Measurements from ENCODE around the gene TULP3.
"Not testable (repeated sequence)": the region's sequence is repeated elsewhere in the genome, so short reads cannot be mapped to it uniquely, and the experiment has no call there.

The TULP3 gene

DNA sequence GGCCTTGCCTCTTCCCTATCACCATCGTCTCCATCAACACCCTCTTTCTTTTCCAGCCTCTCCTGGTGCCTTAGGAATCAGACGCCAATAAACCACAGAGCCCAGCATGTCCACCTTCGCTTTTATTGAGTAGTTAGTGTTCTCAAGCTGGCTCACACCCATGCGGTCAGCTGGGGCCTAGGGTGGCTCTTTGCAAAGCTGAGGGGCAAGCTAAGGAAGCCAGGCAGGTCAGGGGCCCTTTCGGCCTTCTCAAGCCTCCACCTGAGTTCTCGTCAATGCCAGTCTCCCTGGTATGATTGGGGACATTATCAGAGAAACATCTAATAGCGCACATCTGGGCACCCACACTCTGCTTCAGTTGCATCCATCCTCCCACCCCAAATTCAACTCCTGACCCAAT is 33.1 kb upstream of the TULP3 start:
- no peak overlapping the region for H3K9ac ChIP-seq (ENCODE audit: low read length)
- H3K18ac ChIP-seq (ENCODE audit: low read length): no peak overlapping the region
- H3K27me3 ChIP-seq (ENCODE audit: insufficient read depth, low read length, poor library complexity): no peaks in the 10 kb centered on the region
- H3K79me2 ChIP-seq (ENCODE audit: control insufficient read depth, insufficient read depth, low read length): no peaks in the 10 kb centered on the region
- no peak overlapping the region for H3K4ac ChIP-seq (ENCODE audit: low read depth, low read length)
- H3K36me3 ChIP-seq (ENCODE audit: control insufficient read depth, insufficient read depth, low read length): peaks cover 10% of the 10 kb centered on the region
- H2BK120ac ChIP-seq (ENCODE audit: low read depth, low read length): no peak overlapping the region
- H4K5ac ChIP-seq (ENCODE audit: low read length): no peak overlapping the region
- H3K23ac ChIP-seq (ENCODE audit: low read length): no peak overlapping the region
- H3K4me1 ChIP-seq (ENCODE audit: control insufficient read depth, low read depth, low read length): no peaks in the 10 kb centered on the region
- no peak overlapping the region for H2BK5ac ChIP-seq (ENCODE audit: low read length)
- no peak overlapping the region for H3K4me3 ChIP-seq (ENCODE audit: low read length)
- H2BK15ac ChIP-seq (replicated peaks; ENCODE audit: low read depth): no peak overlapping the region
- no CpG with 5 or more reads among the region's 7 CpGs for WGBS (ENCODE audit: extremely low coverage, insufficient coverage, low lambda C conversion rate)
- no peak overlapping the region for H2AK5ac ChIP-seq (ENCODE audit: low read length)
- H3K27ac ChIP-seq (ENCODE audit: low read depth, low read length): no peak overlapping the region
- DNase-seq: no peak
- H3K56ac ChIP-seq (ENCODE audit: low read length): no peak overlapping the region
- H3K79me1 ChIP-seq (ENCODE audit: low read length): no peaks in the 10 kb centered on the region
- H3K4me2 ChIP-seq (ENCODE audit: low read length): no peak overlapping the region
- H4K8ac ChIP-seq (ENCODE audit: low read depth, low read length): no peak overlapping the region

DNA sequence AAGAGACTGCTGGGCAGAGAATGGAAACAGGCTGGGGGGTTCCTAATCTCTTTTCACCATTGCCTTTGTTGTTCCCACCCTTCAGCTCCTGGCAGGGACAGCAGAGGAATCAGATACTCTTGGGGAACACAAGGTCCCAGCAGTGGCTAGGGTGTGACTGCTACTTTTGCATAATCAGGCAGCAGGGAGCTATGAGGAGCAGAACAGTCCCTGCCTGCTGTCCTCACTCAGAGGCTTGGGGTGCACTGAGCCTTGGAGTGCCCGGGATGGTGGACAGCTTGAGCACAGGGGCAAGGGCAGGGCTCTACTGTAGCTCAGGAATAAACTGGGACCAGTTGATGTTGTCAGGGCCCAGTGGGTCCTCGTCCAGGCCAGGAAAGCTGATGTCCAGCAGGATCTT is 32.4 kb upstream of the TULP3 start:
- Histone ChIP-seq H3K27me3 (ENCODE audit: insufficient read depth, low read length, poor library complexity) (no peaks in the 10 kb centered on the region), H3K4ac (ENCODE audit: low read depth, low read length) (no peak overlapping the region), H3K79me1 (ENCODE audit: low read length) (no peaks in the 10 kb centered on the region), H3K4me1 (ENCODE audit: control insufficient read depth, low read depth, low read length) (no peaks in the 10 kb centered on the region), H4K8ac (ENCODE audit: low read depth, low read length) (no peak overlapping the region), H3K79me2 (ENCODE audit: control insufficient read depth, insufficient read depth, low read length) (no peaks in the 10 kb centered on the region), H3K4me3 (ENCODE audit: low read length) (no peak overlapping the region), H2AK5ac (ENCODE audit: low read length) (no peak overlapping the region), H3K18ac (ENCODE audit: low read length) (no peak overlapping the region), H3K23ac (ENCODE audit: low read length) (no peak overlapping the region), H3K27ac (ENCODE audit: low read depth, low read length) (no peak overlapping the region), H4K5ac (ENCODE audit: low read length) (no peak overlapping the region), H2BK5ac (ENCODE audit: low read length) (no peak overlapping the region), H3K56ac (ENCODE audit: low read length) (no peak overlapping the region), H3K4me2 (ENCODE audit: low read length) (no peak overlapping the region), H3K36me3 (ENCODE audit: control insufficient read depth, insufficient read depth, low read length) (peaks cover 13% of the 10 kb centered on the region), H2BK15ac (replicated peaks; ENCODE audit: low read depth) (no peak overlapping the region), H2BK120ac (ENCODE audit: low read depth, low read length) (no peak overlapping the region), H3K9ac (ENCODE audit: low read length) (no peak overlapping the region)
- WGBS (ENCODE audit: extremely low coverage, insufficient coverage, low lambda C conversion rate): no CpG with 5 or more reads among the region's 2 CpGs
- DNase-seq: no peak

- no peak overlapping the region for H3K4me2 ChIP-seq (ENCODE audit: low read length)
- no peak overlapping the region for H3K9ac ChIP-seq (ENCODE audit: low read length)
- H3K79me1 ChIP-seq (ENCODE audit: low read length): no peaks in the 10 kb centered on the region
- H3K56ac ChIP-seq (ENCODE audit: low read length): no peak overlapping the region
- no peak overlapping the region for H3K27ac ChIP-seq (ENCODE audit: low read depth, low read length)
- H4K5ac ChIP-seq (ENCODE audit: low read length): no peak overlapping the region
- H2BK15ac ChIP-seq (replicated peaks; ENCODE audit: low read depth): no peak overlapping the region
- no peak overlapping the region for H3K4ac ChIP-seq (ENCODE audit: low read depth, low read length)
- H4K8ac ChIP-seq (ENCODE audit: low read depth, low read length): no peak overlapping the region
- H2AK5ac ChIP-seq (ENCODE audit: low read length): no peak overlapping the region
- H3K36me3 ChIP-seq (ENCODE audit: control insufficient read depth, insufficient read depth, low read length): peaks cover 13% of the 10 kb centered on the region
- DNase-seq: no peak
- H3K79me2 ChIP-seq (ENCODE audit: control insufficient read depth, insufficient read depth, low read length): no peaks in the 10 kb centered on the region
- no peak overlapping the region for H3K4me3 ChIP-seq (ENCODE audit: low read length)
- H2BK5ac ChIP-seq (ENCODE audit: low read length): no peak overlapping the region
- no CpG with 5 or more reads among the region's 12 CpGs for WGBS (ENCODE audit: extremely low coverage, insufficient coverage, low lambda C conversion rate)
- H3K23ac ChIP-seq (ENCODE audit: low read length): no peak overlapping the region
- H3K18ac ChIP-seq (ENCODE audit: low read length): no peak overlapping the region
- no peak overlapping the region for H2BK120ac ChIP-seq (ENCODE audit: low read depth, low read length)
- no peaks in the 10 kb centered on the region for H3K4me1 ChIP-seq (ENCODE audit: control insufficient read depth, low read depth, low read length)
- no peaks in the 10 kb centered on the region for H3K27me3 ChIP-seq (ENCODE audit: insufficient read depth, low read length, poor library complexity)
Measured at GRCh38 chr12:2858944-2859421, 31.7 kb upstream of the TULP3 start.

DNA sequence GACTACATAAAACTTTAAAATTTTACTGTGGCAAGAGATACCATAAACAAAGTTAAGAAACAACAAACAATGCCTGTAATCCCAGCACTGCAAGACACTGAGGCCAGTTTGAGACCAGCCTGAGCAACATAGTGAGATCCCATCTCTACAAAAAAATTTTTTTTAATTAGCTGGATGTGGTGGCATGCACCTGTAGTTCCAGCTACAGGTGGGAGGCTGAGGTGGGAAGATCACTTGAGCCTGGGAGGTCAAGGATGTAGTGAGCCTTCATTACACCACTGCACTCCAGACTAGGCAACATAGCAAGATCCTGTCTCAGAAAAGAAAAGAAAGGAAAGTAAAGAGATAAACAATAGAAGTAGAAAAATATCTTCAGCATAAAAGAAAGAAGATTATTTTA is 30.5 kb upstream of the TULP3 start:
- Histone ChIP-seq H2BK5ac (ENCODE audit: low read length) (no peak overlapping the region), H2AK5ac (ENCODE audit: low read length) (no peak overlapping the region), H3K27me3 (ENCODE audit: insufficient read depth, low read length, poor library complexity) (no peaks in the 10 kb centered on the region), H3K9ac (ENCODE audit: low read length) (no peak overlapping the region), H2BK120ac (ENCODE audit: low read depth, low read length) (no peak overlapping the region), H4K8ac (ENCODE audit: low read depth, low read length) (no peak overlapping the region), H3K4me1 (ENCODE audit: control insufficient read depth, low read depth, low read length) (no peaks in the 10 kb centered on the region), H3K79me1 (ENCODE audit: low read length) (no peaks in the 10 kb centered on the region), H3K4me3 (ENCODE audit: low read length) (no peak overlapping the region), H3K27ac (ENCODE audit: low read depth, low read length) (no peak overlapping the region), H4K5ac (ENCODE audit: low read length) (no peak overlapping the region), H3K79me2 (ENCODE audit: control insufficient read depth, insufficient read depth, low read length) (no peaks in the 10 kb centered on the region), H3K18ac (ENCODE audit: low read length) (no peak overlapping the region), H3K4ac (ENCODE audit: low read depth, low read length) (no peak overlapping the region), H3K56ac (ENCODE audit: low read length) (no peak overlapping the region), H3K4me2 (ENCODE audit: low read length) (no peak overlapping the region), H2BK15ac (replicated peaks; ENCODE audit: low read depth) (no peak overlapping the region), H3K23ac (ENCODE audit: low read length) (no peak overlapping the region), H3K36me3 (ENCODE audit: control insufficient read depth, insufficient read depth, low read length) (peaks cover 24% of the 10 kb centered on the region)
- no peak for DNase-seq

DNA sequence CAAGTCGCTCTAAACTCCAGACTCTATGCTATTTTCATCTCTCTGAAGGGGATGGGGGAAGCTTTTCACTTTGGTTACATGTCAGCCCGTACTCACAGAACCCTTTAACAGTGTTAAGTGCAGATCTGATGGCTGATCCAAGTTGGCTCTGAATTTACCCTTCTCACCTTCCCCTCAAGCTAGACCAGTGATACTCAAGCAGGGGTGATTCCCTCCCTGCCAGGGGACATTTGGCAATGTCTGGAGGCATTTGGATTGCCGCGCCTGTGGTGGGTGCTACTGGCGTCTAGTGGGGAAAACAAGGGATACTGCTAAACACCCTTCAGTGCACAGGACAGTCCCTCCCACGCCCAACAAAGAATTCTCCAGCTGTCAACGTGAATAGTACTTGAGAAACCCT is 27.8 kb upstream of the TULP3 start:
- Histone ChIP-seq H2AK5ac (ENCODE audit: low read length) (no peak overlapping the region), H3K27me3 (ENCODE audit: insufficient read depth, low read length, poor library complexity) (no peaks in the 10 kb centered on the region), H4K8ac (ENCODE audit: low read depth, low read length) (no peak overlapping the region), H3K27ac (ENCODE audit: low read depth, low read length) (no peak overlapping the region), H3K18ac (ENCODE audit: low read length) (no peak overlapping the region), H3K4me3 (ENCODE audit: low read length) (no peak overlapping the region), H3K4ac (ENCODE audit: low read depth, low read length) (no peak overlapping the region), H2BK15ac (replicated peaks; ENCODE audit: low read depth) (no peak overlapping the region), H3K9ac (ENCODE audit: low read length) (no peak overlapping the region), H3K4me2 (ENCODE audit: low read length) (no peak overlapping the region), H2BK5ac (ENCODE audit: low read length) (no peak overlapping the region), H3K79me2 (ENCODE audit: control insufficient read depth, insufficient read depth, low read length) (no peaks in the 10 kb centered on the region), H3K56ac (ENCODE audit: low read length) (no peak overlapping the region), H4K5ac (ENCODE audit: low read length) (no peak overlapping the region), H3K36me3 (ENCODE audit: control insufficient read depth, insufficient read depth, low read length) (peaks cover 34% of the 10 kb centered on the region), H3K23ac (ENCODE audit: low read length) (no peak overlapping the region), H3K4me1 (ENCODE audit: control insufficient read depth, low read depth, low read length) (no peaks in the 10 kb centered on the region), H2BK120ac (ENCODE audit: low read depth, low read length) (no peak overlapping the region), H3K79me1 (ENCODE audit: low read length) (no peaks in the 10 kb centered on the region)
- no peak for DNase-seq
- WGBS (ENCODE audit: extremely low coverage, insufficient coverage, low lambda C conversion rate): no CpG with 5 or more reads among the region's 7 CpGs

GRCh38 chr12:2863402-2863801 is 27.3 kb upstream of the TULP3 start:
- H3K4me3 ChIP-seq (ENCODE audit: low read length); H3K4me1 ChIP-seq (ENCODE audit: control insufficient read depth, low read depth, low read length); H3K27me3 ChIP-seq (ENCODE audit: insufficient read depth, low read length, poor library complexity); H4K8ac ChIP-seq (ENCODE audit: low read depth, low read length); H3K23ac ChIP-seq (ENCODE audit: low read length); H3K79me1 ChIP-seq (ENCODE audit: low read length); H3K4ac ChIP-seq (ENCODE audit: low read depth, low read length); H2BK15ac ChIP-seq (replicated peaks; ENCODE audit: low read depth); H3K79me2 ChIP-seq (ENCODE audit: control insufficient read depth, insufficient read depth, low read length); H3K27ac ChIP-seq (ENCODE audit: low read depth, low read length); H3K56ac ChIP-seq (ENCODE audit: low read length); H3K4me2 ChIP-seq (ENCODE audit: low read length); DNase-seq; H2BK120ac ChIP-seq (ENCODE audit: low read depth, low read length); H2AK5ac ChIP-seq (ENCODE audit: low read length); H3K9ac ChIP-seq (ENCODE audit: low read length); H4K5ac ChIP-seq (ENCODE audit: low read length); H2BK5ac ChIP-seq (ENCODE audit: low read length); H3K18ac ChIP-seq (ENCODE audit: low read length): not testable (repeated sequence)
- H3K36me3 ChIP-seq (ENCODE audit: control insufficient read depth, insufficient read depth, low read length): peaks cover 33% of the 10 kb centered on the region
- WGBS (ENCODE audit: extremely low coverage, insufficient coverage, low lambda C conversion rate): no CpG with 5 or more reads among the region's 7 CpGs

Data from mesendoderm (in vitro differentiated cells).